RWPE2 (cell line): ENCODE data around the gene SH3RF2.
"Not testable (repeated sequence)": the region's sequence is repeated elsewhere in the genome, so short reads cannot be mapped to it uniquely, and the experiment has no call there.

Experiments used
- ATAC-seq: fragments of 200-7000 bp; cut with Tn5 transposase; 3 replicates; pipeline ENCODE4 v1.9.1; 2021; ENCODE audit warnings: low read depth
- DNase-seq: peaks from one replicate; pipeline ENCODE4 v3.0.0-alpha.2; 2020; ENCODE audit warnings: low spot score
- H3K27ac ChIP-seq: fragments of 450-650 bp; 2 replicates; pipeline ENCODE4 v1.5.1; 2017; ENCODE audit warnings: mild to moderate bottlenecking; ENCODE audit not compliant: poor library complexity, severe bottlenecking
- H3K27me3 ChIP-seq: fragments of 250-450 bp; sonication (Bioruptor Pico); 2 replicates; pipeline ENCODE4 v1.5.1; 2021; ENCODE audit warnings: mild to moderate bottlenecking, moderate library complexity; ENCODE audit not compliant: insufficient read depth, poor library complexity, severe bottlenecking
- H3K36me3 ChIP-seq: fragments of 250-450 bp; sonication (Bioruptor Pico); 2 replicates; pipeline ENCODE4 v1.5.1; 2020; ENCODE audit warnings: low read depth, mild to moderate bottlenecking, moderate library complexity
- H3K4me1 ChIP-seq: fragments of 250-450 bp; sonication (Bioruptor Pico); 2 replicates; pipeline ENCODE4 v1.5.1; 2021; ENCODE audit warnings: mild to moderate bottlenecking, moderate library complexity; ENCODE audit not compliant: insufficient read depth, poor library complexity, severe bottlenecking
- H3K4me3 ChIP-seq: fragments of 250-450 bp; sonication (Bioruptor Pico); 2 replicates; pipeline ENCODE4 v1.5.1; 2021; ENCODE audit warnings: mild to moderate bottlenecking, moderate library complexity; ENCODE audit not compliant: severe bottlenecking
- H3K9me3 ChIP-seq: fragments of 250-450 bp; sonication (Bioruptor Pico); 2 replicates; pipeline ENCODE4 v1.5.1; 2021; ENCODE audit warnings: mild to moderate bottlenecking, moderate library complexity; ENCODE audit not compliant: severe bottlenecking
- CTCF ChIP-seq: fragments of 450-650 bp; IDR thresholded peaks from one replicate; pipeline ENCODE4 v1.5.1; 2017; ENCODE audit warnings: mild to moderate bottlenecking, moderate library complexity; ENCODE audit not compliant: poor library complexity, severe bottlenecking

SH3RF2 gene

GRCh38 chr5:146007270-146007669, 70.9 kb downstream of the SH3RF2 start:
- Histone ChIP-seq H3K4me1 (no peaks in the 10 kb centered on the region), H3K36me3 (peaks cover 25% of the 10 kb centered on the region), H3K4me3 (no peak overlapping the region), H3K27ac (no peak overlapping the region), H3K27me3 (no peaks in the 10 kb centered on the region), H3K9me3 (no peaks in the 10 kb centered on the region)
- no peak for TF ChIP-seq CTCF
- ATAC-seq = 0 out of 3 replicates have a peak, but pooled peaks have one; percentile 42
- DNase-seq = no peak

GRCh38 chr5:146007989-146008388, 71.6 kb downstream of the SH3RF2 start:
- Histone ChIP-seq H3K4me3 (no peak overlapping the region), H3K36me3 (peaks cover 25% of the 10 kb centered on the region), H3K27me3 (no peaks in the 10 kb centered on the region), H3K9me3 (no peaks in the 10 kb centered on the region), H3K27ac (no peak overlapping the region), H3K4me1 (no peaks in the 10 kb centered on the region)
- TF ChIP-seq CTCF = no peak
- ATAC-seq (no peak), DNase-seq (no peak)

GRCh38 chr5:146009020-146009419, 72.6 kb downstream of the SH3RF2 start:
- no peak for TF ChIP-seq CTCF
- no peak for ATAC-seq
- no peak for DNase-seq
- peaks cover 17% of the 10 kb centered on the region for H3K36me3 ChIP-seq
- no peaks in the 10 kb centered on the region for H3K27me3 ChIP-seq
- no peak overlapping the region for H3K4me3 ChIP-seq
- no peak overlapping the region for H3K27ac ChIP-seq
- no peaks in the 10 kb centered on the region for H3K9me3 ChIP-seq
- H3K4me1 ChIP-seq = no peaks in the 10 kb centered on the region

GRCh38 chr5:146010447-146010846, 74.1 kb downstream of the SH3RF2 start:
- not testable (repeated sequence) for H3K4me3 ChIP-seq, ATAC-seq, DNase-seq, H3K9me3 ChIP-seq, H3K27ac ChIP-seq, H3K27me3 ChIP-seq, H3K4me1 ChIP-seq
- peaks cover 21% of the 10 kb centered on the region for H3K36me3 ChIP-seq

- ATAC-seq (no peak), DNase-seq (no peak)
- no peak overlapping the region for H3K4me3 ChIP-seq
- no peak for TF ChIP-seq CTCF
- H3K27ac ChIP-seq = no peak overlapping the region
- H3K36me3 ChIP-seq = peaks cover 39% of the 10 kb centered on the region
- no peaks in the 10 kb centered on the region for H3K27me3 ChIP-seq
- no peaks in the 10 kb centered on the region for H3K9me3 ChIP-seq
- H3K4me1 ChIP-seq = no peaks in the 10 kb centered on the region
Observed at GRCh38 chr5:146013761-146014160, 77.4 kb downstream of the SH3RF2 start.
